Nephron (organoid): ENCODE measurements around the gene EEF1AKMT4.

Experiments
- H3K27ac Mint-ChIP-seq, 3 experiments: 2 replicates each; pipeline ENCODE4 v1.8.0; 2020; ENCODE audit warnings: mixed read lengths in 3 of 3, mild to moderate bottlenecking in 2 of 3, moderate library complexity in 1 of 3
- H3K27me3 Mint-ChIP-seq: 2 replicates; pipeline ENCODE4 v1.8.0; 2021; ENCODE audit warnings: low read depth, mild to moderate bottlenecking, moderate library complexity, mixed read lengths
- H3K36me3 Mint-ChIP-seq: 2 replicates; pipeline ENCODE4 v1.8.0; 2020; ENCODE audit warnings: low read depth, mixed read lengths
- H3K4me1 Mint-ChIP-seq: 2 replicates; pipeline ENCODE4 v1.8.0; 2020; ENCODE audit warnings: mixed read lengths
- H3K4me3 Mint-ChIP-seq, 3 experiments: 2 replicates each; pipeline ENCODE4 v1.8.0; 2020; ENCODE audit warnings: mild to moderate bottlenecking in 3 of 3, mixed read lengths in 3 of 3, moderate library complexity in 2 of 3
- H3K9me3 Mint-ChIP-seq: 2 replicates; pipeline ENCODE4 v1.8.0; 2020; ENCODE audit warnings: mixed read lengths
- TF ChIP-seq, protein P1 (sequence below), 3 experiments: fragments of 200-600 bp; sonication (generic); IDR thresholded peaks; one replicate each; pipeline ENCODE4 v1.5.0; 2021; ENCODE audit warnings: antibody characterized with exemption in 3 of 3; ENCODE audit not compliant: unreplicated experiment in 3 of 3

EEF1AKMT4 gene

GRCh38 chr3:184250167-184250828 is 826 bp downstream of the EEF1AKMT4 start:
- peak overlapping the region; percentile 93 to 98 (median 97) for H3K4me3 Mint-ChIP-seq
- H3K9me3 Mint-ChIP-seq = no peaks in the 10 kb centered on the region
- peaks cover 2% of the 10 kb centered on the region for H3K27me3 Mint-ChIP-seq
- no peaks in the 10 kb centered on the region for H3K36me3 Mint-ChIP-seq
- TF ChIP-seq, protein P1, sequence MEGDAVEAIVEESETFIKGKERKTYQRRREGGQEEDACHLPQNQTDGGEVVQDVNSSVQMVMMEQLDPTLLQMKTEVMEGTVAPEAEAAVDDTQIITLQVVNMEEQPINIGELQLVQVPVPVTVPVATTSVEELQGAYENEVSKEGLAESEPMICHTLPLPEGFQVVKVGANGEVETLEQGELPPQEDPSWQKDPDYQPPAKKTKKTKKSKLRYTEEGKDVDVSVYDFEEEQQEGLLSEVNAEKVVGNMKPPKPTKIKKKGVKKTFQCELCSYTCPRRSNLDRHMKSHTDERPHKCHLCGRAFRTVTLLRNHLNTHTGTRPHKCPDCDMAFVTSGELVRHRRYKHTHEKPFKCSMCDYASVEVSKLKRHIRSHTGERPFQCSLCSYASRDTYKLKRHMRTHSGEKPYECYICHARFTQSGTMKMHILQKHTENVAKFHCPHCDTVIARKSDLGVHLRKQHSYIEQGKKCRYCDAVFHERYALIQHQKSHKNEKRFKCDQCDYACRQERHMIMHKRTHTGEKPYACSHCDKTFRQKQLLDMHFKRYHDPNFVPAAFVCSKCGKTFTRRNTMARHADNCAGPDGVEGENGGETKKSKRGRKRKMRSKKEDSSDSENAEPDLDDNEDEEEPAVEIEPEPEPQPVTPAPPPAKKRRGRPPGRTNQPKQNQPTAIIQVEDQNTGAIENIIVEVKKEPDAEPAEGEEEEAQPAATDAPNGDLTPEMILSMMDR (IDR thresholded peaks at IDR 0.05; ENCODE audit: unreplicated experiment in 3 of 3) = peak; percentile 80 to 92 (median 87)
- peaks cover 6% of the 10 kb centered on the region for H3K4me1 Mint-ChIP-seq
- H3K27ac Mint-ChIP-seq = peak overlapping the region in 1 of 3 experiments; percentile 8

GRCh38 chr3:184255291-184256039 is 6.0 kb downstream of the EEF1AKMT4 start:
- Mint-ChIP-seq H3K27ac (no peak overlapping the region), H3K27me3 (peaks cover 43% of the 10 kb centered on the region), H3K36me3 (peaks cover 3% of the 10 kb centered on the region), H3K9me3 (no peaks in the 10 kb centered on the region), H3K4me3 (no peak overlapping the region), H3K4me1 (peaks cover 3% of the 10 kb centered on the region)
- TF ChIP-seq, protein P1 (IDR thresholded peaks at IDR 0.05; ENCODE audit: unreplicated experiment in 3 of 3) = no peak

- peaks cover 60% of the 10 kb centered on the region for H3K27me3 Mint-ChIP-seq
These were observed 7.8 kb downstream of the EEF1AKMT4 start for GRCh38 chr3:184257083-184257915.

GRCh38 chr3:184258926-184259325 is 9.5 kb downstream of the EEF1AKMT4 start:
- H3K4me3 Mint-ChIP-seq = peak overlapping the region in 2 of 3 experiments; percentile 31 to 71
- peaks cover 77% of the 10 kb centered on the region for H3K27me3 Mint-ChIP-seq
- TF ChIP-seq, protein P1 (IDR thresholded peaks at IDR 0.05; ENCODE audit: unreplicated experiment in 3 of 3) = no peak
- no peak overlapping the region for H3K27ac Mint-ChIP-seq
- peaks cover 10% of the 10 kb centered on the region for H3K4me1 Mint-ChIP-seq
- peaks cover 3% of the 10 kb centered on the region for H3K36me3 Mint-ChIP-seq
- peaks cover 3% of the 10 kb centered on the region for H3K9me3 Mint-ChIP-seq

More at GRCh38 chr3:184257083-184257915, 7.8 kb downstream of the EEF1AKMT4 start:
- no peak overlapping the region for H3K27ac Mint-ChIP-seq
- TF ChIP-seq, protein P1 (IDR thresholded peaks at IDR 0.05; ENCODE audit: unreplicated experiment in 3 of 3) = no peak
- peaks cover 3% of the 10 kb centered on the region for H3K9me3 Mint-ChIP-seq
- H3K4me3 Mint-ChIP-seq = peak overlapping the region in 1 of 3 experiments; percentile 20
- peaks cover 10% of the 10 kb centered on the region for H3K4me1 Mint-ChIP-seq
- peaks cover 3% of the 10 kb centered on the region for H3K36me3 Mint-ChIP-seq

DNA sequence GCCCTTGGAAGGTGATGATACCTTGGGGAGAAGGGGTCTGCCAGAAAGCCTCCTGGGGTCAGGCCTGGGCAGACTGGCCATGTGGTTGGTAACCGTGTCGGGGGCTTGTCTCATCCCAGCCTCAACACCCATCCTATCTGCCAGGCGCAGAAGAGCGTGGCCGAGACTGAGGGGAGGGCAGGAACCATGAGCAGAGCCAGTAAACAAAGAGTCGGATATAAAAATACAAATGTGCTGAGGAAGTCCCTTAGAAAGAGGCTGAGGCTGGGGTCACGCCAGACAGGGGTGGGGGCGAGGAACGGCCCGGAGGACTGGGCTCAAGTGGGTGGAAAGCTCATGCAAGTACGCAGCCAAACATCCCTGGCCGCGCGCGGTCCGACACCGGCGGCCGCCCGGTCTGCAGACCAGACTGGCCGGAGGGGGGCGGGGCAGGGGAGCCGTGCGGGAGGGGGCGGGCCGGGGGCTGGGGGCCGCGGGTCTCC is 10.0 kb downstream of the EEF1AKMT4 start:
- Mint-ChIP-seq H3K27me3 (peaks cover 82% of the 10 kb centered on the region), H3K4me3 (peak overlapping the region; percentile 63 to 81 (median 71)), H3K4me1 (peaks cover 10% of the 10 kb centered on the region), H3K9me3 (peaks cover 3% of the 10 kb centered on the region), H3K27ac (no peak overlapping the region), H3K36me3 (peaks cover 3% of the 10 kb centered on the region)
- TF ChIP-seq, protein P1 (IDR thresholded peaks at IDR 0.05; ENCODE audit: unreplicated experiment in 3 of 3) = no peak
